ENCODE results near the gene L3MBTL4. TPM values are rescaled to one million over a fixed set of nuclear protein-coding genes. Genes with fewer than 3 reads are reported as not detected.
"Not testable (repeated sequence)": the region's sequence is repeated elsewhere in the genome, so short reads cannot be mapped to it uniquely, and the experiment has no call there.

L3MBTL4 gene
- total RNA-seq, 3 donors from 2014 or later = 0.40 to 0.49 (median 0.42) TPM

DNA sequence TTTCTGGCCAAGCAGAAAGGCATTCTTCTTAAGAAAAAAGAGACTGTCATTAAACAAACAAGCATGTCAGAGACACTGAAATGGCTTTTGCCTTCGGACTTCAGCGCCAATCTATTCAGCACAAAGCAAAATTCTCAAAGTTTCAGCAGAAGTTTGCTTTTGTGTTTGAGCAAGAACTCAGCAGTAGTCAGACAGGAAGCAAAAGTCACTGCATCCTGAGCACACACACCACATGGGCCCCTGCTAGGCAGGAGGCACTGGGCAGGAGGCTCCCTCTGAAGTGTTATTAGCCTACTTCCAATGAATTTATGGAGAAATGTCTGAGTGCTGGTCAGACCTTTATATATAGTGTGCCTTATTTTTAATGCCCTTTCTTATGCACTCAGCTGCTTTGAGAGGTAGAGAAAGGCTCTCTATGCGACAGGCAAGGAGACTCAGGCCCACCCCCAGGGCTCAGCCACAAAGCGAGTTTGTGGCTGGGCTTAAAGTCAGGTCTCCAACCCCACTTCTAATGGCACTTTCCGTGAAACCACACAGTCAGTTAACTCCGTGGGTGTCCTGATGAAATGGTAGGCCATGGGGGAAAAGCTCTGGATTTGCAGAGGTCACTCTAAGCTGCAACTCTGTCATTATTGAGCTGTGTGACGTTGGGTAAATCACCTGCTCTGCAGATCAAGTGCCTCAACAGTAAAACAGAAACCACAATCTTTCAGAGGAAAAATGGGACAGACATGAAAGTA is 358.4 kb downstream of the L3MBTL4 start:
- DNase-seq (no peak), ATAC-seq (peak in 1 of 2 donors; percentile 32)
- H3K27me3 Mint-ChIP-seq (ENCODE audit: low read depth) = no peaks in the 10 kb centered on the region
- H3K9me3 Mint-ChIP-seq = no peaks in the 10 kb centered on the region
- no peaks in the 10 kb centered on the region for H3K4me1 Mint-ChIP-seq (ENCODE audit: low read depth)
- no peaks in the 10 kb centered on the region for H3K36me3 Mint-ChIP-seq (ENCODE audit: insufficient read depth)
- no peak overlapping the region for H3K4me3 Mint-ChIP-seq

DNA sequence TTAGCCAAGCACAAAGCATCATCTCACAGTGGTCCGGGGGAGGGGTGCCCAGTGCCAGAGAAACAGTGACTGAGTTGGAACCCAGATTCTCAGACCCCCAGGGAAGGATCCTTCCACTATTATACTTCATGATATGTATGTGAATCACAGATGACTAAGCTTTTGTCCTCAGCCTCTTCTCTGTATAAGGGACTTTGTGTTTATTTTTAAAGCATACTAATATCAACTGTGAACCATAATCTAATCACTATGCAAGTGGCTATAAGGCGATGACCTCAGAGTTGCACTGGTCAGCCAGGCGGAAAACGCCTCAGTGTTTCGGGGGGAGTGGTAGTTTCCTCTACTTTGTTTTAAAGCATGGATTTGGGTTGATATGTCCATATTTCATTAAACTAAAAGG is 359.0 kb downstream of the L3MBTL4 start:
- no peaks in the 10 kb centered on the region for H3K36me3 Mint-ChIP-seq (ENCODE audit: insufficient read depth)

DNA sequence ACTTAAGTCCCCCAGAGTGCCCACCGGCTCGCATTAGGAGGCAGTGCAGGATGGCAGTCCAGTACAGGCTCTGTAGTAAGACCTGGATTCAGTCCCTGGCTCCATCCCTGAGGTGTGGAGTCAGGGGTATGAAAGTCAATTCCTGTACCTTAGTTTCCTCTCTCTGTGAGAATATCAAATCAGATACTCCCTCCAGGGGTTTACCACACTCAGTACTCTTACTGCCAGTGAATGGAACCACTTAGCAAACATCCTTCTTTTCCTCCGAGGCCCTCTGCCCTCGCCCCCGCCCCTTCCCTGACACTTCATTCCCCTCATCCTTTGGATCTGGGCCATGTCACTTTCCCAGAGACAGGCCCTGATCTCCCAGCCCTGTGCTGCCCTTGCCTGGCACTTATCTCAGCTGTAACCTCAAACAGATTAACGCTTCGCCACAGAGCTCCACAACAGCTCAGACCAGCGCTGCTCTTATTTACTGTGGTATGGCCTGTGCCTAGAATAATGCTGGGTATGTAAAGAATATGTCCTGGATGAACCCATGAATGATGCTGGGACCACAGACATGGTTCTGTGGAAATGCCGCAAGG is 360.4 kb downstream of the L3MBTL4 start:
- H3K27me3 Mint-ChIP-seq (ENCODE audit: low read depth) = no peaks in the 10 kb centered on the region

More for the DNA sequence above, 359.0 kb downstream of the L3MBTL4 start:
- peaks cover under 1% of the 10 kb centered on the region for H3K9me3 Mint-ChIP-seq
- H3K27me3 Mint-ChIP-seq (ENCODE audit: low read depth) = no peaks in the 10 kb centered on the region
- H3K4me3 Mint-ChIP-seq = no peak overlapping the region
- H3K4me1 Mint-ChIP-seq (ENCODE audit: low read depth) = no peaks in the 10 kb centered on the region
- DNase-seq = no peak
- no peak for ATAC-seq

DNA sequence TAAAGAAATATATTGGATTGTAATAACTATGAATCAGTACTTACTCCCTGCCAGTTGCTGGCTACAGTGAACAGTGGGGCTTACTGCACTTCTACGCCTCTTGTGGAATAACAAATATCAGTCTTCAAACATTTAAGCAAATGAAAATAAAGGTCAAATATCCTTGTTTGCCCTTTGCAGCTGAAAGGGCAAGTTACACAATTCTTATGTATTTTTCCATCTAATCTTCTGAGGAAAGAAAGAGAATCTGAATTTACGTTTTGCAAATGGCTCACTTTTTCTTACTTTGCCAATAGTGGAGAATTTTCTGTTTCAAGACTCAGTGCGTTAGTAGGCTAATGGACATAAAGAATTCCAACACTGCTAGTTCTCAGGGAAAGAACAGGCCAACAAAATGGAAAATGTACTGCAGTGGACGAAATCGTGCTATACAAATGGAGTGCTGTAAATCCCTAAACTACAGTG is 362.2 kb downstream of the L3MBTL4 start:
- DNase-seq (no peak), ATAC-seq (no peak)
- Mint-ChIP-seq H3K36me3 (ENCODE audit: insufficient read depth) (no peaks in the 10 kb centered on the region), H3K9me3 (peaks cover 12% of the 10 kb centered on the region), H3K4me3 (no peak overlapping the region), H3K4me1 (ENCODE audit: low read depth) (no peaks in the 10 kb centered on the region), H3K27me3 (ENCODE audit: low read depth) (no peaks in the 10 kb centered on the region)

More for the DNA sequence above, 360.4 kb downstream of the L3MBTL4 start:
- no peaks in the 10 kb centered on the region for H3K36me3 Mint-ChIP-seq (ENCODE audit: insufficient read depth)
- DNase-seq (no peak), ATAC-seq (no peak)
- H3K4me1 Mint-ChIP-seq (ENCODE audit: low read depth) = no peaks in the 10 kb centered on the region
- no peak overlapping the region for H3K4me3 Mint-ChIP-seq
- peaks cover 4% of the 10 kb centered on the region for H3K9me3 Mint-ChIP-seq

DNA sequence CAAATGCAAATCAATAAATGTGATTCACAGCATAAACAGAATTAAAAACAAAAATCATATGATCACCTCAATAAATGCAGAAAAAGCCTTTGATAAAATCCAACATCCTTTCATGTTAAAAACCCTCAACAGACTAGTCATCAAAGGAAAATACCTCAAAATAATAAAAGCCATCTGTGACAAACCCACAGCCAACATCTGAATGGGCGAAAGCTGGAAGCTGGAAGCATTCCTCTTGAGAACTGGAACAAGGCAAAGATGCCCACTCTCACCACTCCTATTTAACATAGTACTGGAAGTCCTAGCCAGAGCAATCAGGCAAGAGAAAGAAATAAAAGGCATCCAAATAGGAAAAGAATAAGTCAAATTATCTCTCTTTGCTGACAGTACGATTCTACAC is 367.1 kb downstream of the L3MBTL4 start:
- not testable (repeated sequence) for ATAC-seq, H3K4me3 Mint-ChIP-seq

DNA sequence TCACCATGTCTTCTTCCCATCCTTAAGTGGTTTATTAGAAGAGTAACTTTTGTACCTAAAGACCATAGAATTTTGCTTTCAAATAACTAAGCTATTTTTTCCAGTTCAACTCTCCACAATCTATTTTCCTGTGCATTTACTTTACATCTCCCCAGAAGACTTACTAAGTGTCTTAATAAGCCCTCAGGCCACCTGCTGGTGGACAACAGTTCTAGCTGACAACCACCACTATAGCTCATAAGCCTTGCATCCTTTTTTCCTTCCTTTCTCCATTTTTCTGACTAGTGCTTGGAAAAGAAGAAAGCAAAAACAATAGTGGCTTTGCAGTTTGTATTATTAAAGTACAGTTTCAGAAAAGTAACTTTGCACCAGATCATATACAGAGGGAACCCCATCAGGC is 369.9 kb downstream of the L3MBTL4 start:
- DNase-seq = no peak
- no peak for ATAC-seq

More for the DNA sequence above, 367.1 kb downstream of the L3MBTL4 start:
- not testable (repeated sequence) for H3K27me3 Mint-ChIP-seq (ENCODE audit: low read depth); DNase-seq; H3K4me1 Mint-ChIP-seq (ENCODE audit: low read depth); H3K36me3 Mint-ChIP-seq (ENCODE audit: insufficient read depth)
- peaks cover 17% of the 10 kb centered on the region for H3K9me3 Mint-ChIP-seq

DNA sequence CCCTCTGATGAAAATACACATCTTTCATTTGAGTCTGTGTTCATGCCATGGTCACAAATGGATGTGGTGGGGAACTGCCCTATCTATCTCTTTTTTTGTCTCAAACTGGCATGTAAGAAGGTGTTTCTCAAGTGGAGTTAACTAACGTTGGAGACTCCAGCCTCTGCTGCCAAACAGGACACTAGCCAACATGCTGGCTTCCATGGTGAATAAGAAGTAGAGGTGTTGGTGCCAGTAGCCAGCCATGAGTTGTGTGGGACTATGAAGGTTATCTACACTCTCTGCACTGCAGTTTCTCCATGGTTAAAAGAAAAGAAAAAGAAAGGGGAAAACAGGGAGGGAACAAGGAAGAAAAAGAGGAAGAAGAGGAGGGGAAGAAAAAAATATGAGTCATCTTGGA is 370.4 kb downstream of the L3MBTL4 start:
- peaks cover 18% of the 10 kb centered on the region for H3K9me3 Mint-ChIP-seq
- H3K36me3 Mint-ChIP-seq (ENCODE audit: insufficient read depth) = no peaks in the 10 kb centered on the region
- DNase-seq (no peak), ATAC-seq (no peak)
- no peak overlapping the region for H3K4me3 Mint-ChIP-seq
- no peaks in the 10 kb centered on the region for H3K4me1 Mint-ChIP-seq (ENCODE audit: low read depth)
- no peaks in the 10 kb centered on the region for H3K27me3 Mint-ChIP-seq (ENCODE audit: low read depth)

More for the DNA sequence above, 369.9 kb downstream of the L3MBTL4 start:
- Mint-ChIP-seq H3K9me3 (peaks cover 15% of the 10 kb centered on the region), H3K27me3 (ENCODE audit: low read depth) (no peaks in the 10 kb centered on the region), H3K36me3 (ENCODE audit: insufficient read depth) (no peaks in the 10 kb centered on the region), H3K4me3 (no peak overlapping the region), H3K4me1 (ENCODE audit: low read depth) (no peaks in the 10 kb centered on the region)

DNA sequence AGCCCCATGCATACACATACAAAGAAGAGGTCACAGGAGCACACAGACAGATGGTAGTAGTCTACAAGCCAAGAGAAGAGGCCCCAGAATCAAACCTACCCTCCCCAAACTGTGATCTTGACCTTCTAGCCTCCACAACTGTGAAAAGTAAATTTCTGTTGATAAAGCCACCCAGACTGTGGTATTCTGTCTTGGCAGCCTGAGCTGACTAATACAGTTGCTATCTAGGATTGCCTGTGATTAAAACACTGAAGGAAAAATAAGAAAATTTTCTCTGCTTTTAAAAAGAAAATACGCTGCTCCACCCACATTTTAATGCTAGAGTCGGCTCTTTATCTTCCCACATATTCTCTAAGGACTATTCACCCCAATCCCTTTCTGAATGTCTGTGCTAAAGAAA is 375.7 kb downstream of the L3MBTL4 start:
- Mint-ChIP-seq H3K9me3 (peaks cover 25% of the 10 kb centered on the region), H3K4me3 (no peak overlapping the region), H3K36me3 (ENCODE audit: insufficient read depth) (no peaks in the 10 kb centered on the region), H3K4me1 (ENCODE audit: low read depth) (no peaks in the 10 kb centered on the region), H3K27me3 (ENCODE audit: low read depth) (no peaks in the 10 kb centered on the region)
- no peak for DNase-seq
- no peak for ATAC-seq

DNA sequence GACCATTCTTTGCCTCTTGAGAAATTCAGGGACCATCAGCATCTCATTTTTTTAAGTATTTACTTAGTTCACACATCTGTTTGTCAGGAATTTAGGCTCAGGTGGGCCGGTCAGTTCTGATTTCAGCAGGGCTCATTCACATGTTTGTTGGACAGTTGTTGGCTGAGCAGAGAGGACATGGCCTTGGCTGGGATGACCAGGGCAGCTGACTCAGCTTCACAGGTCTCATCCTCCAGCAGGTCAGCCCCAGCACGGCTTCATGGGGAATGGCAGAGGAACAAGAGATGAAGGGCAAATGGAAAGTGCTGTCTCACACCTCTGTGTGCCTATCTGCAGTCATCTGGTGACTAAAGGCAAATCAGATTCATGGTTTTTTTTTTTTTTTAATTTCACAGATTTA is 383.3 kb downstream of the L3MBTL4 start:
- H3K27me3 Mint-ChIP-seq (ENCODE audit: low read depth) = no peaks in the 10 kb centered on the region
- no peak for DNase-seq
- peaks cover 5% of the 10 kb centered on the region for H3K9me3 Mint-ChIP-seq
- no peak for ATAC-seq
- H3K4me3 Mint-ChIP-seq = no peak overlapping the region
- no peaks in the 10 kb centered on the region for H3K36me3 Mint-ChIP-seq (ENCODE audit: insufficient read depth)
- H3K4me1 Mint-ChIP-seq (ENCODE audit: low read depth) = no peaks in the 10 kb centered on the region

DNA sequence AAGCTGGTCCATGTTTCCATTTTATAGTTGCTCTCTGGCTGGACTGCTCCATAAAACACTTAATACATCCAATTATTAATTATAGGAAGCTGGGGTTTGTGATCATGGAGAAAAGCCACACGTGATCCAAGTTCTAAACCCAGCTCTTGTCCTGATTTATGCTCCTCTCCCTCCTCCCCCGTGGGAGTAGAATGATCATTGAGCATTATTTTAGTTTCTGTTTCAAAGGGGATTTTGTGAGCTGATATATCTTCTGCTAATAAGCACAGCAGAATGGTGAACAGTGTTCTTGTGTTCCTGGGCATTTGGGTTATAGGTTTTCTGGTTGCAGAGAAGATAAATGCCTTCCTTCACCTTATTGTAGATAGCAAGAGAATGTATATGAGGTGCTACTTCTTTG is 383.7 kb downstream of the L3MBTL4 start:
- no peaks in the 10 kb centered on the region for H3K36me3 Mint-ChIP-seq (ENCODE audit: insufficient read depth)
- H3K27me3 Mint-ChIP-seq (ENCODE audit: low read depth) = no peaks in the 10 kb centered on the region
- ATAC-seq (no peak), DNase-seq (no peak)
- H3K4me1 Mint-ChIP-seq (ENCODE audit: low read depth) = no peaks in the 10 kb centered on the region
- H3K4me3 Mint-ChIP-seq = no peak overlapping the region
- peaks cover under 1% of the 10 kb centered on the region for H3K9me3 Mint-ChIP-seq

DNA sequence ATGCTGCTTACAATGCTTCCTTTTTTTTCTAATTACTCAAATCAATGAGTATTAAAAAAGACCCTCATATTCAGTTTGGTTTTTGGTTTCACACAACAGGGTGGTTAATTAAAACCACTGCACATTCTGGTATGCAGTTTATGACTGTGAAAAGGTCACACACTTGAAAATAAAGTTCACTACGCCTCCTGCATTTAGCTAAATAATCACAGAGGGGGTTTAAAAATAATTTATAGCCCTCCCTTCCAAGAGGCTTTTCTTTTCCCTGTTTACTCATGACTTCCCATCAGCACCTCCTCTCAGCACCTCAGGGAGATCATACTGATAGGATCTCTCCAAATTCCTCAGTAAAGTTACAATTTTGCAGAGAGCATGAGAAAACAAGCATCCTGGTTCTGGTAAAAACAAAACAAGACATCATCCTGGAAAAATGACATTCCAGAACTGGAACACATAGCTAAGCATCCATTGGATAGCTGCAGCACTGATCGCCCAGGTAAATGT is 389.9 kb downstream of the L3MBTL4 start:
- H3K4me1 Mint-ChIP-seq (ENCODE audit: low read depth) = peaks cover 2% of the 10 kb centered on the region
- H3K4me3 Mint-ChIP-seq = no peak overlapping the region
- no peaks in the 10 kb centered on the region for H3K27me3 Mint-ChIP-seq (ENCODE audit: low read depth)
- H3K9me3 Mint-ChIP-seq = no peaks in the 10 kb centered on the region
- H3K36me3 Mint-ChIP-seq (ENCODE audit: insufficient read depth) = no peaks in the 10 kb centered on the region
- no peak for ATAC-seq
- DNase-seq = no peak

DNA sequence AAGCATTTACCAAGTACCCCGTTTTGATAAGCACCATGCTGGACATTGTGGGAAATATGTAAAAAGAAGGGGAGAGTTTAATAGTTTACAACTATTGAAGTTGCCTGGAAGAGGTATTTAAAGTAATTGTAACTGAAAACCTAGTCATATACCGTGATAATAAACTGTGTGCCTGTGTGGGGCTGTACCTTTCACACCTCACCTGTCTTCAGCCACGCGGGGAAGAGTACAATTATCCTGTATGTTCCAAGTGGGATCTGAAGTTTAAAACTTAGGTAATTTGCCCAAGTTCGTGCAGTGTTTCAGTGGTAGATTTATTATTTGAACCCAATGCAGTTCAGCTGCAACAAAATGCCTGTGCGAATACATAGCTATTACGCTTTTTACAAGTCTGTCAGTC is 391.2 kb downstream of the L3MBTL4 start:
- no peak for ATAC-seq
- Mint-ChIP-seq H3K9me3 (no peaks in the 10 kb centered on the region), H3K27me3 (ENCODE audit: low read depth) (no peaks in the 10 kb centered on the region), H3K4me3 (no peak overlapping the region), H3K36me3 (ENCODE audit: insufficient read depth) (no peaks in the 10 kb centered on the region), H3K4me1 (ENCODE audit: low read depth) (peaks cover 2% of the 10 kb centered on the region)
- DNase-seq = no peak

DNA sequence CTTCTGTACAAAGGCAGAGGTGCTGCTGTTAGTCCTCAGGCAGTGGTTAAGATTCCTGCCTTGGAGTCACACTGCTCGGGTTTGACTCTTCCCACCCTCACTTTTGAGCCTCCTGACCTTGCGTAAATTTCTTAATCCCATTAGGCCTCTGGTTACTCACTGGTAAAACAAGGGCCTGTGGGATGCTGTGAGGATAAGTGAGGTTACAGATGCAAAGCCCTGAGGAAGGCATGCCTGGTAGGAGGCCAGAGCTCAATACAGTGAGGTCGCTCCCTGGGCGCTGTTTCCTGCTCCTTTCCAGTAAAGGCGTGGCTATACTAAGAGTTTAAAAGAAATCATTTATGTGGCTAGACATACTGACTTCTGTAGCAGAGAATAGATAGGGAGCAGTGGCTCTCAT is 391.9 kb downstream of the L3MBTL4 start:
- Mint-ChIP-seq H3K9me3 (no peaks in the 10 kb centered on the region), H3K36me3 (ENCODE audit: insufficient read depth) (no peaks in the 10 kb centered on the region), H3K27me3 (ENCODE audit: low read depth) (no peaks in the 10 kb centered on the region), H3K4me3 (no peak overlapping the region), H3K4me1 (ENCODE audit: low read depth) (peaks cover 2% of the 10 kb centered on the region)
- no peak for DNase-seq
- no peak for ATAC-seq

DNA sequence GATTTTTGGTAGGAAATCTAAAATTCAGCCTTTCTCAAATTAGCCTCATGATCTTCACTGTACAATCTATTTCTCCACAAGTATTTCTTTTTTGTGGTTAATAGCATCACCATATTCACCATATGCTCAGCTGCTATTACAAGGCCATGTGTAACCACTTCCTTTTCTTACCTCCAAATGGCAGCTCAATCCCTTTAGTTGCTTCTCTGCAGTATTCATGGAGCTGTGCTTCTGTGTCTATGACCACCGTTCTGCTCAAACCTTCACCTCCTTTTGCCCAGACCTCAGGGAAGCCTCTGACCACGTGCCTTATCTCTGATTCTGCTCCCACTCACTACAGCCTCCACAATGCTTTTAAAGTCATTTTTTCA is 392.7 kb downstream of the L3MBTL4 start:
- Mint-ChIP-seq H3K4me3 (no peak overlapping the region), H3K9me3 (no peaks in the 10 kb centered on the region), H3K4me1 (ENCODE audit: low read depth) (peaks cover 2% of the 10 kb centered on the region), H3K27me3 (ENCODE audit: low read depth) (no peaks in the 10 kb centered on the region), H3K36me3 (ENCODE audit: insufficient read depth) (no peaks in the 10 kb centered on the region)
- DNase-seq (no peak), ATAC-seq (no peak)
